Gastroesophageal sphincter (tissue), 4 donors: ENCODE data around the gene MVB12B. TPM values are rescaled to one million over a fixed set of nuclear protein-coding genes. Genes with fewer than 3 reads are reported as not detected.

Experiments
- ATAC-seq: fragments of 150-250 bp; one replicate; pipeline ENCODE4 v1.9.1; 2016; ENCODE audit warnings: mild to moderate bottlenecking, moderate library complexity
- H3K27ac ChIP-seq, 4 donors: fragments of 200-600 bp; sonication (generic) in 3 of 4; 1 replicate in 3 of 4; 2 replicates in 1 of 4; pipeline ENCODE4 v1.5.1; 2016 to 2019
- H3K27me3 ChIP-seq: fragments of 200-600 bp; sonication (generic); one replicate; pipeline ENCODE4 v1.5.1; 2019
- H3K36me3 ChIP-seq, 2 donors: fragments of 200-600 bp; sonication (generic); one replicate each; pipeline ENCODE4 v1.5.1; 2019; ENCODE audit warnings: control low read depth in 1 of 2
- H3K4me1 ChIP-seq, 3 donors: fragments of 200-600 bp; sonication (generic); 1 replicate in 2 of 3; 2 replicates in 1 of 3; pipeline ENCODE4 v1.5.1; 2016 to 2019; ENCODE audit warnings: control low read depth in 2 of 3
- H3K4me3 ChIP-seq, 2 donors: fragments of 200-600 bp; sonication (generic); one replicate each; pipeline ENCODE4 v1.5.1; 2019; ENCODE audit warnings: mild to moderate bottlenecking in 1 of 2, moderate library complexity in 1 of 2
- H3K9me3 ChIP-seq, 3 donors: fragments of 200-600 bp; sonication (generic); one replicate each; pipeline ENCODE4 v1.5.1; 2017 to 2019; ENCODE audit warnings: control low read depth in 2 of 3
- EP300 ChIP-seq: sonication (generic); formaldehyde crosslinking; IDR thresholded peaks from one replicate; pipeline ENCODE4 v1.6.1; 2017; ENCODE audit warnings: antibody characterized with exemption, mild to moderate bottlenecking
- POLR2A ChIP-seq, 2 donors: fragments of 450-650 bp; IDR thresholded peaks; one replicate each; pipeline ENCODE4 v1.6.1; 2017; ENCODE audit warnings: antibody characterized with exemption in 2 of 2, mild to moderate bottlenecking in 2 of 2, moderate library complexity in 1 of 2
- POLR2AphosphoS5 ChIP-seq: sonication (generic); formaldehyde crosslinking; IDR thresholded peaks from one replicate; pipeline ENCODE4 v1.6.1; 2017; ENCODE audit warnings: antibody characterized with exemption
- WGBS, 2 donors: methylation state at CpG; one replicate each; pipeline ENCODE4 v1.1.5; 2018; ENCODE audit warnings: low coverage in 1 of 2; 5-methylcytosine and 5-hydroxymethylcytosine counted together
- total RNA-seq, 4 donors: library from RNA; depleted of rRNA; stranded (reverse); fragments of >200 nt; gene quantifications; one replicate each; pipeline ENCODE4 v1.1.0, GENCODE V29; 2016
- TF ChIP-seq, protein P1 (sequence below), 4 experiments: fragments of 200-600 bp in 2 of 4; fragments of 450-650 bp in 2 of 4; sonication (generic) in 1 of 4; IDR thresholded peaks; one replicate each; pipeline ENCODE4 v1.5.1; 2017 to 2019; ENCODE audit warnings: antibody characterized with exemption in 4 of 4, mild to moderate bottlenecking in 2 of 4, moderate library complexity in 2 of 4

MVB12B gene
- total RNA-seq, 4 donors from 2014 or later: 12.0 to 25.2 (median 15.9) TPM

DNA sequence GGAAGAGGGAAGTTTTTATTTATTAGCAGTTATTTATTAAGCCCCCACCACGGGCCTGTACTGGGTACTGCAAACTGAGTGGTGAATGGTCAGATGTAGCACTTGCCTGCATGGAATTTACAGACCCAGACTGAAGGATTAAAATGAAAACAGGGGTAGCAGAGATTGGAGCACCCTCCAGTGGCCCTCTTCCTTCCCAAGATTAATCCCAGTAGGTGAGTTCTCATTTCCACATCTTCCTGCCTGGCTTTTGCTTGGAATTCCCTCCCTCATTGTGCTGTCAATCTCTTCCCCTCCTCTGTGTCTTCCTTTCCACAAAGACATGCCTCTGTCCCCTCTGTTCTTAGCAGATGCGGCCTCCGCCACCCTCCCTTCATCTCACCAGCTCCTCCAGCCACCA, 39.2 kb downstream of the MVB12B start:
- TF ChIP-seq POLR2AphosphoS5 (no peak), EP300 (no peak), POLR2A (IDR thresholded peaks at IDR 0.05) (no peak)
- TF ChIP-seq, protein P1, sequence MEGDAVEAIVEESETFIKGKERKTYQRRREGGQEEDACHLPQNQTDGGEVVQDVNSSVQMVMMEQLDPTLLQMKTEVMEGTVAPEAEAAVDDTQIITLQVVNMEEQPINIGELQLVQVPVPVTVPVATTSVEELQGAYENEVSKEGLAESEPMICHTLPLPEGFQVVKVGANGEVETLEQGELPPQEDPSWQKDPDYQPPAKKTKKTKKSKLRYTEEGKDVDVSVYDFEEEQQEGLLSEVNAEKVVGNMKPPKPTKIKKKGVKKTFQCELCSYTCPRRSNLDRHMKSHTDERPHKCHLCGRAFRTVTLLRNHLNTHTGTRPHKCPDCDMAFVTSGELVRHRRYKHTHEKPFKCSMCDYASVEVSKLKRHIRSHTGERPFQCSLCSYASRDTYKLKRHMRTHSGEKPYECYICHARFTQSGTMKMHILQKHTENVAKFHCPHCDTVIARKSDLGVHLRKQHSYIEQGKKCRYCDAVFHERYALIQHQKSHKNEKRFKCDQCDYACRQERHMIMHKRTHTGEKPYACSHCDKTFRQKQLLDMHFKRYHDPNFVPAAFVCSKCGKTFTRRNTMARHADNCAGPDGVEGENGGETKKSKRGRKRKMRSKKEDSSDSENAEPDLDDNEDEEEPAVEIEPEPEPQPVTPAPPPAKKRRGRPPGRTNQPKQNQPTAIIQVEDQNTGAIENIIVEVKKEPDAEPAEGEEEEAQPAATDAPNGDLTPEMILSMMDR (IDR thresholded peaks at IDR 0.05): no peak
- H3K27me3 ChIP-seq: no peaks in the 10 kb centered on the region
- peaks cover 0 to 12% (median 0%) of the 10 kb centered on the region in 3 donors for H3K9me3 ChIP-seq
- no peak for ATAC-seq
- no peak overlapping the region for H3K27ac ChIP-seq
- H3K4me3 ChIP-seq: no peak overlapping the region
- no peaks in the 10 kb centered on the region for H3K36me3 ChIP-seq
- H3K4me1 ChIP-seq: peaks cover 0 to 48% (median 11%) of the 10 kb centered on the region in 3 donors
- 72 to 76% methylated on average over 3 of the region's 3 CpGs for WGBS, 2 donors

DNA sequence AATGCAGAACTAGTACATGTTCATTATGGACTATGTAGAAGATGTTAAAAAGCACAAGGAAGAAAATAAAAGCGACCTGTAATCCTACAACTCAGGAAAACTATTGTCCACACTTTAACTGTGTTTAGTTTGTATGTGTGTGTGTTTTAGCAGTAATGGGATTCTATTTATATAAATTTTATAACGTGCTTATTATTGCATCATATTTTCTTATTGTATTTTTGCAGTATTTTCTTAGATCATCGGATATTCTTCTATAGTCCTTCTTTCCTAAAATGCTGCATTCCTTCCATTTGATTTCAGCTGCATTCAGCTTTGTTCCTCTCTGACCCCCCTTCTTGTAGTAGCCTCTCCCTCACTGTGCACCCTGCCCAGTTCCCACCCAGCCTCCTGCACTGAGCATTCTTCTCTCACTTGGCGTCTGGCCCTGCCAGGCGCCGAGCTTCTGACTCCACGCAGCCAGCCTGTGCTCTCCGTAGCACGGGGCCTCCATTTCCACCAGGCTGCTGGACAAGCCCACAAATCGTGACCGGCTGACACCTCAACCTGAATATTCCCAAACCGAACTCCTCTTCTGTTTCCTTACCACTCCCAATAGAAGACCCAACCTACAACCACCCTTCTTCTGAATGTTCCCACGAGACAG, 39.9 kb downstream of the MVB12B start:
- H3K4me1 ChIP-seq: peaks cover 0 to 53% (median 11%) of the 10 kb centered on the region in 3 donors
- TF ChIP-seq EP300 (no peak), POLR2A (IDR thresholded peaks at IDR 0.05) (no peak), POLR2AphosphoS5 (no peak)
- TF ChIP-seq, protein P1 (IDR thresholded peaks at IDR 0.05): no peak
- ATAC-seq: peak; percentile 90
- H3K27me3 ChIP-seq: no peaks in the 10 kb centered on the region
- no peak overlapping the region for H3K4me3 ChIP-seq
- no peaks in the 10 kb centered on the region for H3K36me3 ChIP-seq
- 45 to 64% methylated on average over 10 to 13 of the region's 13 CpGs for WGBS, 2 donors
- H3K27ac ChIP-seq: peak overlapping the region in 3 of 4 donors; percentile 55 to 61 (median 56)
- H3K9me3 ChIP-seq: peaks cover 0 to 9% (median 0%) of the 10 kb centered on the region in 3 donors

DNA sequence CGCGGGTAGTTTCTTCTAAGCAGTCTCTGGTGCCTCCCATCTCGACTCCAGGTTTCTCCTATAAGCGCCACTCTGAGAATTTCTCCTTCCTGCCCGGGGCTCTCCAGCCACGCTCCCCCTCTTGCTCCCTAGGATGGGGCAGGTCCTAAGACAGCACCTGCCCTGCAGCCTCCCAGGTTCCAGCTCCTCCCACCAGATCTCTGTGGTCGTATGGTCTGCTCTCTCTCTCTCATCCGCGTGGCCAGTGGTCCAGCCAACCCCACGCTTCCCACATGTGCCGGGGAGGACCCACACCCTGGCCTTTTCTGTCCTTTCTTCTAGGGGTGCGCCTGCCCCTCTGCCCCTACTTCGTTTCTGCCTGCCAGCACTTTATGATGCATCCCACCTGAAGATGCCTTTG, 40.5 kb downstream of the MVB12B start:
- no peak for ATAC-seq
- WGBS, 2 donors: 82 to 83% methylated on average over 10 to 12 of the region's 13 CpGs
- Histone ChIP-seq H3K4me1 (peaks cover 0 to 58% (median 11%) of the 10 kb centered on the region in 3 donors), H3K27me3 (no peaks in the 10 kb centered on the region), H3K9me3 (peaks cover 0 to 4% (median 0%) of the 10 kb centered on the region in 3 donors), H3K27ac (peak overlapping the region in 3 of 4 donors; percentile 55 to 61 (median 56)), H3K36me3 (no peaks in the 10 kb centered on the region), H3K4me3 (no peak overlapping the region)
- TF ChIP-seq POLR2AphosphoS5 (no peak), POLR2A (IDR thresholded peaks at IDR 0.05) (no peak), EP300 (no peak)
- TF ChIP-seq, protein P1 (IDR thresholded peaks at IDR 0.05): no peak

DNA sequence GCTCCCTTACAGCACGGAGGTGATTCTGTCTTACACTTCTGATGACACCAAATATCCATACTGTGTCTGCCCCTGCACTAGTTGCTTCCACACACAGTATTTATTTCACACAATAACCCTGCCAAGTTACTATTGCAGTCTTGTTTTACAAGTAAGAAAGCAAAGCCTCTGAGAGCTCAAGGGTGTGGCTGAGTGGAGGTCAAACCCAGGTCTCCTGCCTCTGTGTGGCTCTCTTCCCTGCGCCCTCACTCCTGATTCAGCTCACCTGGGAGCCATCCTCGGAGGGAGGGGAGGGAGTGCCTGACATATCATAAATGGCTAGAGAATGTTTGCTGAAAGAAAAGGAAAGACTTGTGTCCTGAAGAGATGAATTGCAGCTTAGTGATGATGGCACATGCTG, 41.0 kb downstream of the MVB12B start:
- Histone ChIP-seq H3K27me3 (no peaks in the 10 kb centered on the region), H3K36me3 (no peaks in the 10 kb centered on the region), H3K27ac (peak overlapping the region in 3 of 4 donors; percentile 55 to 61 (median 56)), H3K9me3 (peaks cover 0 to under 1% (median 0%) of the 10 kb centered on the region in 3 donors), H3K4me1 (peaks cover 0 to 63% (median 11%) of the 10 kb centered on the region in 3 donors), H3K4me3 (no peak overlapping the region)
- no peak for ATAC-seq
- 14 to 70% methylated on average over 1 to 2 of the region's 3 CpGs for WGBS, 2 donors
- TF ChIP-seq EP300: no peak
- TF ChIP-seq POLR2A (IDR thresholded peaks at IDR 0.05): no peak
- TF ChIP-seq POLR2AphosphoS5: no peak
- TF ChIP-seq, protein P1 (IDR thresholded peaks at IDR 0.05): no peak

DNA sequence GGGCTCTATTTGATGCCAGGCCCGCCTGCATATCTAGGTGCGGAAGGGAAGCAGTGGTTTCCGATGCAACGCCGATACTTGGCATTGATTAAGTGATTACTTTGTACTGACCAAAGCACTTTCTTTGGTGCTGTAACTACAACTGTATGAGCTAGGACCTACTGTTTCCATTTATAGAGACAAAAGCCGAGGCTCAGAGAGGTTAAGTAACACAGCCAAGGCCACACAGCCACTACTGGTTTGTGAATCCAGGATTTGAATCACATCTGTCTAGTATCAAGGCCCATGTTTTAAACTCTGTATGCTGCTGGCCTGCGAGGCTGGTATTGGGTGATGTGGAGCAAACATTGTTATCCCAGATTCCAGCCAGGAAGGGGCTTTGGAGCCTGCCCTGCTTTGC, 41.4 kb downstream of the MVB12B start:
- Histone ChIP-seq H3K36me3 (no peaks in the 10 kb centered on the region), H3K9me3 (no peaks in the 10 kb centered on the region), H3K4me1 (peaks cover 0 to 67% (median 11%) of the 10 kb centered on the region in 3 donors), H3K4me3 (no peak overlapping the region), H3K27ac (peak overlapping the region in 2 of 4 donors; percentile 55 to 56), H3K27me3 (no peaks in the 10 kb centered on the region)
- TF ChIP-seq POLR2AphosphoS5 (no peak), EP300 (no peak), POLR2A (IDR thresholded peaks at IDR 0.05) (no peak)
- TF ChIP-seq, protein P1 (IDR thresholded peaks at IDR 0.05): no peak
- ATAC-seq: no peak
- WGBS, 2 donors: 91 to 100% methylated on average over 1 to 5 of the region's 7 CpGs
